Colonic mucosa (tissue), 4 donors: ENCODE results near the gene FLT1. TPM values are rescaled to one million over a fixed set of nuclear protein-coding genes. Genes with fewer than 3 reads are reported as not detected.
A peak's percentile ranks its signal among the peaks of the same experiment; 100 is the strongest.

Experiments
- DNase-seq: peaks from one replicate; pipeline ENCODE4 v3.0.0-alpha.2; 2020
- H3K27ac ChIP-seq: fragments of 200-600 bp; one replicate; pipeline ENCODE4 v1.8.0; 2021
- H3K27me3 ChIP-seq: fragments of 200-600 bp; one replicate; pipeline ENCODE4 v1.8.0; 2021
- H3K36me3 ChIP-seq: fragments of 200-600 bp; one replicate; pipeline ENCODE4 v1.8.0; 2021
- H3K4me1 ChIP-seq: fragments of 200-600 bp; one replicate; pipeline ENCODE4 v1.8.0; 2021; ENCODE audit warnings: mild to moderate bottlenecking
- H3K4me3 ChIP-seq: fragments of 200-600 bp; one replicate; pipeline ENCODE4 v1.8.0; 2021
- H3K9ac ChIP-seq, 2 donors: one replicate each; pipeline ENCODE4 v1.7.0; 2013; ENCODE audit warnings: control low read depth in 2 of 2, low read depth in 2 of 2, low read length in 2 of 2
- H3K9me3 ChIP-seq: fragments of 200-600 bp; one replicate; pipeline ENCODE4 v1.8.0; 2021
- CTCF ChIP-seq: fragments of 200-600 bp; IDR thresholded peaks from one replicate; pipeline ENCODE4 v1.8.0; 2022; ENCODE audit warnings: antibody characterized with exemption, mild to moderate bottlenecking
- intact Hi-C: fragments of 100-400 bp; cut with DNase I; formaldehyde crosslinking; loops from one replicate; pipeline ENCODE4 v1.14.1; 2022
- total RNA-seq, 2 donors: library from RNA; stranded (reverse); fragmentation: NEBNext Ultra II Directional in 1 of 2; extraction: Animal tissue kit (Norgen Biotek cat#: 25700) in 1 of 2; gene quantifications; one replicate each; pipeline ENCODE4 v1.2.1, GENCODE V29; 2021
- donor health status: healthy.
- donor health status: DM: no; HTN: no; CAD: no.
- donor health status: DM: no; HTN: no; CAD: no.

Gene FLT1
- total RNA-seq, 2 donors from 2014 or later, result 4.7 to 16.6 TPM

- no peak for DNase-seq
- Histone ChIP-seq H3K4me3 (peak overlapping the region; percentile 42), H3K36me3 (no peaks in the 10 kb centered on the region), H3K27ac (no peak overlapping the region), H3K9me3 (no peaks in the 10 kb centered on the region), H3K9ac (no peak overlapping the region), H3K27me3 (peaks cover 45% of the 10 kb centered on the region), H3K4me1 (peaks cover 14% of the 10 kb centered on the region)
- intact Hi-C loops, result no loop called here
- TF ChIP-seq CTCF, result no peak
These were observed 735 bp upstream of the FLT1 start for GRCh38 chr13:28495538-28496187.

GRCh38 chr13:28494504-28494777 lies 487 bp downstream of the FLT1 start:
- no peak for DNase-seq
- H3K36me3 ChIP-seq, result no peaks in the 10 kb centered on the region
- H3K9me3 ChIP-seq, result no peaks in the 10 kb centered on the region
- H3K27ac ChIP-seq, result no peak overlapping the region
- H3K9ac ChIP-seq, result peak overlapping the region in 1 of 2 donors; percentile 35
- TF ChIP-seq CTCF, result no peak
- intact Hi-C loops, result no loop called here
- H3K4me3 ChIP-seq, result peak overlapping the region; percentile 42
- H3K27me3 ChIP-seq, result peaks cover 45% of the 10 kb centered on the region
- H3K4me1 ChIP-seq, result peaks cover 14% of the 10 kb centered on the region

- Histone ChIP-seq H3K9ac (peak overlapping the region in 1 of 2 donors; percentile 35), H3K9me3 (no peaks in the 10 kb centered on the region)
These were observed 1.0 kb downstream of the FLT1 start for GRCh38 chr13:28493740-28494503.

GRCh38 chr13:28492569-28493367 lies 2.2 kb downstream of the FLT1 start:
- no peak for TF ChIP-seq CTCF
- H3K4me1 ChIP-seq, result peaks cover 14% of the 10 kb centered on the region
- H3K27ac ChIP-seq, result no peak overlapping the region
- DNase-seq, result no peak
- H3K27me3 ChIP-seq, result peaks cover 45% of the 10 kb centered on the region
- no peak overlapping the region for H3K9ac ChIP-seq
- no peaks in the 10 kb centered on the region for H3K36me3 ChIP-seq
- intact Hi-C loops, result no loop called here
- no peak overlapping the region for H3K4me3 ChIP-seq
- H3K9me3 ChIP-seq, result no peaks in the 10 kb centered on the region

More at GRCh38 chr13:28493740-28494503, 1.0 kb downstream of the FLT1 start:
- Histone ChIP-seq H3K27ac (no peak overlapping the region), H3K4me3 (peak overlapping the region; percentile 42), H3K36me3 (no peaks in the 10 kb centered on the region), H3K4me1 (peaks cover 14% of the 10 kb centered on the region), H3K27me3 (peaks cover 45% of the 10 kb centered on the region)
- DNase-seq, result no peak
- no peak for TF ChIP-seq CTCF
- intact Hi-C loops, result no loop called here

GRCh38 chr13:28490061-28490460 lies 4.9 kb downstream of the FLT1 start:
- Histone ChIP-seq H3K36me3 (no peaks in the 10 kb centered on the region), H3K9ac (no peak overlapping the region), H3K27ac (no peak overlapping the region), H3K4me1 (peaks cover 11% of the 10 kb centered on the region), H3K9me3 (no peaks in the 10 kb centered on the region), H3K4me3 (no peak overlapping the region), H3K27me3 (peaks cover 30% of the 10 kb centered on the region)
- intact Hi-C loops, result no loop called here
- no peak for TF ChIP-seq CTCF
- DNase-seq, result no peak
